A549 (cell line): ENCODE measurements around the gene LRRC40. TPM values are rescaled to one million over a fixed set of nuclear protein-coding genes. Genes with fewer than 3 reads are reported as not detected.

Experiments used
- ATAC-seq, 2 experiments: fragments of 200-7000 bp in 1 of 2; fragments of >200 bp in 1 of 2; cut with Nextera tagmentation in 1 of 2; cut with Tn5 transposase in 1 of 2; 3 replicates each; pipeline versions ENCODE4 v1.8.0 to v1.9.1; 2018 to 2020; ENCODE audit warnings: mild to moderate bottlenecking in 1 of 2, moderate library complexity in 1 of 2
- CTCF ChIA-PET: fragments of 300-600 bp; sonication (Branson Sonifier 250); formaldehyde crosslinking; extraction: SDS; loops from one replicate; lab custom pipeline; 2021; ENCODE audit warnings: antibody characterized with exemption, inconsistent platforms; lab: Yijun Ruan, JAX
- POLR2A ChIA-PET: fragments of 350-600 bp; formaldehyde crosslinking; extraction: SDS; loops from one replicate; lab custom pipeline; 2021; ENCODE audit warnings: antibody characterized with exemption, inconsistent platforms; lab: Yijun Ruan, JAX
- DNase-seq, 2 experiments: peaks; one replicate each; pipeline versions ENCODE4 v3.0.0 to v3.0.0-alpha.2; 2011 to 2016; ENCODE audit warnings: low read depth in 1 of 2, low spot score in 1 of 2
- FAIRE-seq: peaks from 2 replicates; lab custom pipeline; 2011; peaks lifted over from hg19 to GRCh38; lab: Jason Lieb, UNC
- H3K27ac ChIP-seq, 2 experiments: fragments of >200 bp; sonication (Bioruptor Twin); formaldehyde crosslinking; 3 replicates each; pipeline ENCODE4 v1.5.1; 2016 to 2017
- H3K4me1 ChIP-seq: fragments of >200 bp; sonication (Bioruptor Twin); formaldehyde crosslinking; 3 replicates; pipeline ENCODE4 v1.6.1; 2016
- H3K4me2 ChIP-seq: fragments of >200 bp; sonication (Bioruptor Twin); formaldehyde crosslinking; 3 replicates; pipeline ENCODE4 v1.6.1; 2016
- H3K4me3 ChIP-seq: fragments of >200 bp; sonication (Bioruptor Twin); formaldehyde crosslinking; 3 replicates; pipeline ENCODE4 v1.5.1; 2016
- H3K9me3 ChIP-seq: fragments of >200 bp; sonication (Bioruptor Twin); formaldehyde crosslinking; 3 replicates; pipeline ENCODE4 v1.6.1; 2016
- BHLHE40 ChIP-seq: IDR thresholded peaks from 2 replicates; pipeline ENCODE4 v1.6.1; 2012; ENCODE audit warnings: low read depth, low read length, inconsistent platforms
- EHF ChIP-seq: fragments of 250-450 bp; sonication (Bioruptor Pico); IDR thresholded peaks from 2 replicates; pipeline ENCODE4 v1.5.0; 2020; ENCODE audit warnings: mild to moderate bottlenecking
- ELK1 ChIP-seq: fragments of 150-350 bp; IDR thresholded peaks from 2 replicates; pipeline ENCODE4 v1.6.1; 2014; ENCODE audit warnings: low read depth, mild to moderate bottlenecking, low read length
- FOSB ChIP-seq: fragments of 250-450 bp; sonication (Bioruptor Pico); IDR thresholded peaks from 2 replicates; pipeline ENCODE4 v1.5.0; 2020; ENCODE audit warnings: mild to moderate bottlenecking, moderate library complexity
- FOSL2 ChIP-seq, 2 experiments: fragments of 450-650 bp in 1 of 2; fragments of >200 bp in 1 of 2; sonication (Bioruptor Twin) in 1 of 2; formaldehyde crosslinking; IDR thresholded peaks; 2 replicates each; pipeline versions ENCODE4 v1.5.0 to v1.6.1; 2016 to 2020; ENCODE audit warnings: mild to moderate bottlenecking in 1 of 2, moderate library complexity in 1 of 2
- HEYL ChIP-seq: fragments of 250-450 bp; sonication (Bioruptor Pico); IDR thresholded peaks from 2 replicates; pipeline ENCODE4 v1.8.0; 2021; ENCODE audit warnings: mild to moderate bottlenecking, moderate library complexity
- JUN ChIP-seq, 2 experiments: fragments of >200 bp; sonication (Bioruptor Twin); formaldehyde crosslinking; IDR thresholded peaks; 2 replicates in 1 of 2; 3 replicates in 1 of 2; pipeline ENCODE4 v1.6.1; 2016 to 2017
- KDM5A ChIP-seq: fragments of 200-600 bp; sonication (generic); IDR thresholded peaks from 2 replicates; pipeline ENCODE4 v1.6.1; 2016; ENCODE audit warnings: antibody characterized with exemption, mild to moderate bottlenecking
- MAFK ChIP-seq: fragments of 450-650 bp; IDR thresholded peaks from 2 replicates; pipeline ENCODE4 v1.6.1; 2014; ENCODE audit not compliant: partially characterized antibody
- MAX ChIP-seq: IDR thresholded peaks from 2 replicates; pipeline ENCODE4 v1.6.1; 2012
- NPAS2 ChIP-seq: fragments of 250-450 bp; sonication (Bioruptor Pico); IDR thresholded peaks from 2 replicates; pipeline ENCODE4 v1.8.0; 2022; ENCODE audit warnings: mild to moderate bottlenecking, moderate library complexity, borderline replicate concordance
- POLR2AphosphoS2 ChIP-seq: conservative IDR thresholded peaks from 2 replicates; pipeline ENCODE4 v1.6.1; 2012; ENCODE audit warnings: low read length, improper control_type of control experiment, inconsistent platforms
- RAD21 ChIP-seq, 2 experiments: fragments of >200 bp in 1 of 2; sonication (Bioruptor Twin) in 1 of 2; formaldehyde crosslinking in 1 of 2; IDR thresholded peaks in 1 of 2; conservative IDR thresholded peaks in 1 of 2; 2 replicates in 1 of 2; 3 replicates in 1 of 2; pipeline ENCODE4 v1.6.1; 2012 to 2018; ENCODE audit warnings: inconsistent platforms in 1 of 2
- RARB ChIP-seq: fragments of 250-450 bp; sonication (Bioruptor Pico); IDR thresholded peaks from 2 replicates; pipeline ENCODE4 v1.8.0; 2021; ENCODE audit warnings: mild to moderate bottlenecking, moderate library complexity
- REST ChIP-seq: fragments of 200-600 bp; sonication (generic); IDR thresholded peaks from 2 replicates; pipeline ENCODE4 v1.6.1; 2016; ENCODE audit warnings: antibody characterized with exemption, mild to moderate bottlenecking, moderate library complexity
- RFX5 ChIP-seq: fragments of 450-650 bp; IDR thresholded peaks from 2 replicates; pipeline ENCODE4 v1.7.1; 2014; ENCODE audit warnings: antibody characterized with exemption, mild to moderate bottlenecking, moderate library complexity
- SREBF2 ChIP-seq: fragments of 450-650 bp; IDR thresholded peaks from 2 replicates; pipeline ENCODE4 v1.6.1; 2014; ENCODE audit warnings: mild to moderate bottlenecking, moderate library complexity
- TP53 ChIP-seq: fragments of 250-450 bp; sonication (Bioruptor Pico); IDR thresholded peaks from 2 replicates; pipeline ENCODE4 v1.5.0; 2021; ENCODE audit warnings: mild to moderate bottlenecking, moderate library complexity
- ZFP36 ChIP-seq: fragments of 450-650 bp; IDR thresholded peaks from 2 replicates; pipeline ENCODE4 v1.6.1; 2014; ENCODE audit warnings: borderline replicate concordance; ENCODE audit not compliant: partially characterized antibody
- ZSCAN20 ChIP-seq: fragments of 250-450 bp; sonication (Bioruptor Pico); IDR thresholded peaks from 2 replicates; pipeline ENCODE4 v1.8.0; 2022; ENCODE audit warnings: mild to moderate bottlenecking, moderate library complexity
- polyA plus RNA-seq, 4 experiments: library from polyadenylated mRNA; depleted of rRNA in 3 of 4; stranded (reverse); fragments of >200 nt; fragmentation: RNase III in 1 of 4; extraction: RNeasy Plus Mini Kit Qiagen cat#74134 plus additional on column Dnase treatment in 1 of 4; gene quantifications; 2 replicates in 3 of 4; 3 replicates in 1 of 4; pipeline ENCODE4 v1.2.3, GENCODE V29; 2011 to 2017

LRRC40 gene
- polyA plus RNA-seq, 2 of the 4 experiments (the other 2 are of a cell fraction), result 10.6 to 25.3 TPM

GRCh38 chr1:70239940-70240339 is 34.6 kb upstream of the LRRC40 start (continued):
- TF ChIP-seq REST, result no peak

GRCh38 chr1:70234733-70235132 is 29.4 kb upstream of the LRRC40 start:
- Histone ChIP-seq H3K4me2 (no peak overlapping the region), H3K4me3 (no peak overlapping the region), H3K27ac (no peak overlapping the region), H3K9me3 (no peaks in the 10 kb centered on the region), H3K4me1 (no peaks in the 10 kb centered on the region)
- TF ChIP-seq BHLHE40, result no peak
- TF ChIP-seq FOSB (CRISPR knock-in tag), result no peak
- TF ChIP-seq KDM5A, result no peak
- no peak for TF ChIP-seq RFX5
- TF ChIP-seq FOSL2 (IDR thresholded peaks at IDR 0.05), result no peak
- no peak for TF ChIP-seq FOSL2 (CRISPR knock-in tag; IDR thresholded peaks at IDR 0.05)
- TF ChIP-seq MAX, result no peak
- no peak for TF ChIP-seq ZSCAN20
- TF ChIP-seq RAD21 (conservative IDR thresholded peaks at IDR 0.05 in 1 of 2, IDR thresholded peaks at IDR 0.05 in 1 of 2), result no peak
- no peak for TF ChIP-seq ELK1
- no peak for TF ChIP-seq JUN (IDR thresholded peaks at IDR 0.05)
- TF ChIP-seq SREBF2, result no peak
- no peak for TF ChIP-seq TP53 (CRISPR knock-in tag)
- no peak for TF ChIP-seq HEYL (CRISPR knock-in tag)
- TF ChIP-seq MAFK, result no peak
- TF ChIP-seq ZFP36, result no peak
- no peak for TF ChIP-seq EHF (CRISPR knock-in tag)
- no peak for TF ChIP-seq REST
- no peak for TF ChIP-seq NPAS2 (CRISPR knock-in tag)
- TF ChIP-seq RARB (CRISPR knock-in tag), result no peak
- no peak for TF ChIP-seq POLR2AphosphoS2
- FAIRE-seq (no peak), ATAC-seq (no peak), DNase-seq (no peak)
- CTCF ChIA-PET, result no interaction called here
- POLR2A ChIA-PET, result no interaction called here
